ENCODE results near the gene ATAD3A. TPM values are rescaled to one million over a fixed set of nuclear protein-coding genes. Genes with fewer than 3 reads are reported as not detected.

Gene ATAD3A
- polyA plus RNA-seq, 5 donors: 13.8 to 31.6 (median 18.3) TPM

DNA sequence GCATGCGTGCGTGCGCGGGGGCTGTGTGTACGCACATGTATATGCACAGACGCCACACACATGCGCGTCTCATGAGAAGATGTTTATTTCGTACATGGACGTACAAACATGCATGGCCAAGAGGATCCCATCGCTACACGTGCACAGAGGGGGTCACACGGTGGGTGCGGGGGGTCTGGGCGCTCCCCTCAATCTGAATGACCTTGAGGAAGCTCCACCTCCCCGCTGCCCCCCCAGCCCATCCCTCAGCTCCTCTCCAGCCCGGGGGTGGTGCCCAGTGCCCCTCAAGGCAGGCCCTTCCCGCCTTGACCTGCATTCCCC lies 27.0 kb downstream of the ATAD3A start:
- no peak for DNase-seq

DNA sequence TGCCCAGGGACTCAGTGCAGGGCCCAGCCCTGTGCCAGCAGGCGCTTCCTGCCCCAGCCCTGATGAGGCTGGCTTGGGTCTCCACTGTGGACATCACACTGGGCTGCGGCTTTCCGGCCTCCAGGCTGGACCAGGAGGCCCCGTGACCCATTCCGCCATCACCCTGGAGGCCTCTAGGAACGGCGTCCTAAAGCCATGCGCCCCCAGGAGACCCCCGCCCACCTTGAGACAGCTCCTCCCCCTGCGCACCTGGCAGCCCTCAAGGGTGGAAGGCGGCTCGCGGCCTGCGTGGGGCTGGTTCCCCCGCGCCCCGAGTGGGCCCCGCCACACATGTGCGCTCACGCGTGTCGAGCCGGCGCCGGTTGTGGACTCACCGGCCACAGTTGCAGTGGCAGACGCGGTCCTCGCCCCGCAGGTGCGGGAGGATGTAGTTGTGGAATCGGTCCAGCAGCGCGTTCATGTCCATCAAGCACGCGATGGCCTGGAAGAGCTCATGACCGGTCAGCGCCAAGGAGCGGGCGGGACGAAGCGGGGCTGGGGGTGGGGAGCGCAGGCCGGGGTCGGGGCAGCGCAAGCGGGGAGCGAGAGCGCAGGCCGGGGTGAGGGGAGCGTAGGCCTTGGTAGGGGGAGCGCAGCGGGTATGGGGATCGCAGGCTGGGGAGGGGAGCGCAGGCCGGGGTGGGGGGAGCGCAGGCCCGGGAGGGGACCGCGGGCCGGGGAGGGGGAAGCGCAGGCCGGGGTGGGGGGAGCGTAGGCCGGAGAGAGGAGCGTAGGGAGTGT lies 27.5 kb downstream of the ATAD3A start:
- DNase-seq: peak; percentile 21 to 22

GRCh38 chr1:1540090-1540817 lies 28.3 kb downstream of the ATAD3A start, which contains the start of gene TMEM240:
Gene TMEM240, minus strand, starts transcription at chr1:1540624. Its CDS starts 278 bp downstream, at chr1:1540346.
- peak; percentile 59 to 75 for DNase-seq

- DNase-seq: no peak
Observed at GRCh38 chr1:1540818-1541628, 29.1 kb downstream of the ATAD3A start.

- no peak for DNase-seq
Observed at GRCh38 chr1:1541956-1542765, 30.2 kb downstream of the ATAD3A start.

DNA sequence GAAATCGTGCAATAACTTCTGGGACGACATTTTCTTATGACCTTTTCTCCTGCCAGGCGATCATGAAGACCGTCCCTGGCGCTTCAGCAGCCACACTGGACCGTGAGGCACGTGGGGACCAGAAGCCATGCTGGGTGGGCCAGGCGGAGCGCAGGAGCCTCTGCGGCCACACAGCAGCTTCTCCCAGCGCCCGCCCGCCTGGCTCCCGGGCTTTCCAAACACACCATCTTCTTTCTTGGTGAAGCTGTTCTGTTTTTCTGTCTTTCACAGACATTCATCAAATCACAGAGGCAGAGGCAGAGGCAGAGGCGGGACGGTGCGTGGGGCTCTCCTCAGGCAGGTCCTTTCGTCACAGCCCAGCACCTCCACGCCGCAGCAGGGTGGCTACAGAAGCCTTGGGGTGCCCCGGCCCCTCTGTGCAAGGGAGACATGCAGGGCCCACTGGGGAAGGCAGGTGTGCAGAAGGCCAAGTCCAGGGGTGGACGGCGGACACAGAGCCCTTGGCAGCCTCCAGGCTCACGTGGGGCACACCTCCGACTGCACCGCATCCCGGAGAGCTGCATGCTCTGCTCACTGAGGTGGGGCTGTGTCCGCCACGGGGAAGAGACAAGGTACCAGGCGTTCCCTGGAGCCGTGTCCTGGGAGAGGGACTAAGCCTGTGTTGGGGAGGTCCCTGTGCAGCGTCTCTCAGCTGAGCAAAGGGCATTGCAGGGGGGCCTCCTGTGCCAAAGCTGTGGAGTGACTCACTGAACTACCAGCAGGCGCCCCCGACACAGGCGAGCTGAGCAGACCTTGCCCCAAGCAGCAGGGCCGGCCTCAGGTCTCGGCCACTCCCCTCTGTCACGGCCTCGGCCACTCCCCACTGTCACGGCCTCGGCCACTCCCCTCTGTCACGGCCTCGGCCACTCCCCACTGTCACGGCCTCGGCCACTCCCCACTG lies 31.1 kb downstream of the ATAD3A start:
- no peak for DNase-seq

GRCh38 chr1:1543706-1544099 lies 31.7 kb downstream of the ATAD3A start:
- DNase-seq: no peak

DNA sequence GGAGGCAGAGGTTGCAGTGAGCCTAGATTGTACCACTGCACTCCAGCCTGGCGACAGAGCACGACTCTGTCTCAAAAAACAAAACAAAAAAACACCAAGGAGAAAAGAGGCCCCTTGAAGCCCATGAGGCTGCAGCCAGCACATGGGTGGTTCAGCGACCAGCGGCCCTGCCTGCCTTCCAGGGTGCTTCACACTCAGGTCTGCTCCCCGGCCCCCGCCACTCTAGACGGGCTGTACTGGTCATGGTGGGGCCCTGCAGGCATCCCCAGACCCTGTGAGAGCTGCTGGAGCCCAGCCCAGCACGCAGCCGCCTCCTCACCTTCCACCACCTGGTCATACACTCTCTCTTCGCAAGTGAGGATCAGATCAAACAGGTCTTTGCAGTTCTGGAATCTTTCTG lies 32.6 kb downstream of the ATAD3A start:
- no peak for DNase-seq

GRCh38 chr1:1545946-1546737 lies 34.2 kb downstream of the ATAD3A start:
- no peak for DNase-seq

GRCh38 chr1:1547011-1547410 lies 35.0 kb downstream of the ATAD3A start:
- no peak for DNase-seq

DNA sequence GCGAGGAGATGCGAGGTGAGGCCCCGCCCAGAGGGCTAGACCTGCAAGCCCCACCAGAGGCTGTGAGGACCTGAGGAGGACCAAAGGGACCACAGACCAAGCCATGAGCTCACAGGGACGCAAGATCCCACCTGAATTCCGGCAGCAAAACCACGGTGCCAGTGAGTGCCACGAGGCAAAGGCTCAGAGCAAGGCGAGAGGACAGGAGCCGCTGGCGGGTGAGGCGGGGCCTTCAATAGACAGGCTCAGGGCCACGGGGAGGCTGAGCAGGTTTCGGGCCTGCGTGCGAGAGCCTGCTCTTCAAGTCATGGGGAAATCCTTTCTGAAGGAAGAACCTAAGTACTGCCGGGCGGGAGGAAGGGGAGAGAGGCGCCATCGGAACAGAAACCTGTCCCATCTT lies 35.5 kb downstream of the ATAD3A start:
- no peak for DNase-seq

GRCh38 chr1:1548591-1548990 lies 36.6 kb downstream of the ATAD3A start:
- no peak for DNase-seq

GRCh38 chr1:1550087-1550486 lies 38.1 kb downstream of the ATAD3A start:
- DNase-seq: no peak

GRCh38 chr1:1550591-1551432 lies 38.9 kb downstream of the ATAD3A start:
- DNase-seq: no peak

GRCh38 chr1:1551524-1552262 lies 39.7 kb downstream of the ATAD3A start:
- DNase-seq: no peak

- DNase-seq: no peak
Observed at GRCh38 chr1:1552263-1552639, 40.3 kb downstream of the ATAD3A start.

- no peak for DNase-seq
Observed at GRCh38 chr1:1553821-1554494, 42.0 kb downstream of the ATAD3A start.
